HepG2 (cell line): Measurements from ENCODE around the gene SEC14L5. TPM values are rescaled to one million over a fixed set of nuclear protein-coding genes. Genes with fewer than 3 reads are reported as not detected.

Experiments used
- ARID2 ChIP-seq: sonication (generic); formaldehyde crosslinking; IDR thresholded peaks from 2 replicates; pipeline ENCODE4 v1.8.1; 2022; ENCODE audit warnings: mild to moderate bottlenecking, missing genetic modification reagents, borderline replicate concordance
- FOSL2 ChIP-seq: sonication (generic); formaldehyde crosslinking; IDR thresholded peaks from 2 replicates; pipeline ENCODE4 v1.4.0; 2020; ENCODE audit warnings: missing genetic modification reagents
- GFI1 ChIP-seq: sonication (generic); formaldehyde crosslinking; IDR thresholded peaks from 2 replicates; pipeline ENCODE4 v1.5.0; 2020; ENCODE audit warnings: missing genetic modification reagents, mild to moderate bottlenecking, borderline replicate concordance
- GTF2F1 ChIP-seq: fragments of 150-350 bp; IDR thresholded peaks from 2 replicates; pipeline ENCODE4 v1.6.1; 2014; ENCODE audit warnings: low read length
- MBD4 ChIP-seq: IDR thresholded peaks from 2 replicates; pipeline ENCODE4 v1.6.1; 2012; ENCODE audit warnings: low read length, inconsistent platforms, borderline replicate concordance
- NFIB ChIP-seq: sonication (generic); formaldehyde crosslinking; IDR thresholded peaks from 2 replicates; pipeline ENCODE4 v1.9.0; 2021; ENCODE audit warnings: missing genetic modification reagents, mild to moderate bottlenecking, borderline replicate concordance
- PAXIP1 ChIP-seq: sonication (generic); formaldehyde crosslinking; conservative IDR thresholded peaks from 2 replicates; pipeline ENCODE4 v1.4.0; 2020; ENCODE audit warnings: mild to moderate bottlenecking, missing genetic modification reagents, moderate library complexity
- REL ChIP-seq: sonication (generic); formaldehyde crosslinking; conservative IDR thresholded peaks from 2 replicates; pipeline ENCODE4 v1.8.0; 2022; ENCODE audit warnings: mild to moderate bottlenecking, missing genetic modification reagents, moderate library complexity
- ZFP37 ChIP-seq: sonication (generic); formaldehyde crosslinking; IDR thresholded peaks from 2 replicates; pipeline ENCODE4 v1.4.0; 2020; ENCODE audit warnings: missing genetic modification reagents, borderline replicate concordance
- polyA plus RNA-seq, 8 experiments: library from polyadenylated mRNA; depleted of rRNA in 3 of 8; stranded (reverse) in 7 of 8; unstranded in 1 of 8; fragments of >200 nt; fragmentation: Illumina TruSeq in 4 of 8; extraction: Trizol in 4 of 8; gene quantifications; 2 replicates each; pipeline versions ENCODE4 v1.2.1 to v1.2.3, GENCODE V29; 2011 to 2016; ENCODE audit warnings: low read depth in 4 of 8, missing spikeins in 1 of 8, mixed read lengths in 1 of 8; ENCODE audit not compliant: insufficient read depth in 1 of 8
- total RNA-seq, 5 experiments: library from RNA; depleted of rRNA; stranded (reverse); fragments of >200 nt; fragmentation: Illumina TruSeq; extraction: Trizol; gene quantifications; 2 replicates each; pipeline ENCODE4 v1.2.3, GENCODE V29; 2016; ENCODE audit warnings: low read depth in 1 of 5
- TF ChIP-seq, protein P1 (sequence below): sonication (generic); formaldehyde crosslinking; IDR thresholded peaks from 2 replicates; pipeline ENCODE4 v1.4.0; 2020; ENCODE audit warnings: missing genetic modification reagents
- TF ChIP-seq, protein P2 (sequence below): sonication (generic); formaldehyde crosslinking; IDR thresholded peaks from one replicate; pipeline ENCODE4 v1.5.1; 2020; ENCODE audit warnings: mild to moderate bottlenecking, missing genetic modification reagents; ENCODE audit errors: not compliant biosample characterization
- TF ChIP-seq, protein P3 (sequence below): sonication (generic); formaldehyde crosslinking; IDR thresholded peaks from 2 replicates; pipeline ENCODE4 v1.5.0; 2020; ENCODE audit warnings: mild to moderate bottlenecking, low read depth, missing genetic modification reagents, borderline replicate concordance

The SEC14L5 gene
- total and polyA plus RNA-seq, 2 of the 13 experiments (the other 11 are each of a cell fraction or from before 2014, with no cell fraction given), result 0.40 to 0.42 TPM

DNA sequence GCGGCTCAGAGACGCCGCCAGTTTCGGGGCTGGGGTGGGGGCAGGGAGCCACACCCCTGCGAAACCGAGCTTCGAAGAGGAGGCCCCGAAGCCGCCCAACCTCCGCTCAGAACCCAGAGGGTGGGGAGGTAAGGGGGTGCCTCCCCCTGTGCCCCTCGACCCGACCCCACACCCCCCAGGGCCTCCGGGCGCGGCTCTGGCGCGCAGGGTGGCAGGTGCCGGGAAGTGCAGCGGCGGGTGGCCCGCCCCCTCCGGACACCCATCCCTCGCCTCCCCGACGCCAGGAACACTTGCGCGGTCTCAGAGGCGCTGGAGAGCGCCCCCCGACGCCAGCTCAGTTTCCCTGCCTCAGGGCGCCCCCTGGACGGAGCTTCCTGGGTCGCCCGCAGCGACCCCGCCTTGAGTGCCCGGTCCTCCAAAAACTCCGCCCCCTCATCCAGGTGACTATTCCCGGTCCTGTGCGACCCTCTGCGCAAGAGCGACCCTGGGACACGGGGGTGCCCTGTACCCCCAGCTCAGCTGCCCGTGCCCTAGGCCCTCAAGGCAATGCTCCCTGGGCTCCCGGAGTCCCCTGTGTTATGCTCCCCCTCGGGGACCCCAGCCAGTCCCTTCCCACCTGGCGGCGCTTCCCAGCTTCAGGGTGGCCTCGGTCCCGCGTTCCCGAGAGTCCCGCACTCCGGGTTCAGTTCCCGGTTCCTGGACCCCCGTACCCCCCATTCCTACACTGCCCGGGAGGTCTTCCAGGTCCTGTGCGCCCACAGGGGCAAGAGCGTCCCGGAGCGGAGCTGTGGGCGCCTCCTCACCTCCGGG is 21.7 kb upstream of the SEC14L5 start (continued):
- TF ChIP-seq, protein P1, sequence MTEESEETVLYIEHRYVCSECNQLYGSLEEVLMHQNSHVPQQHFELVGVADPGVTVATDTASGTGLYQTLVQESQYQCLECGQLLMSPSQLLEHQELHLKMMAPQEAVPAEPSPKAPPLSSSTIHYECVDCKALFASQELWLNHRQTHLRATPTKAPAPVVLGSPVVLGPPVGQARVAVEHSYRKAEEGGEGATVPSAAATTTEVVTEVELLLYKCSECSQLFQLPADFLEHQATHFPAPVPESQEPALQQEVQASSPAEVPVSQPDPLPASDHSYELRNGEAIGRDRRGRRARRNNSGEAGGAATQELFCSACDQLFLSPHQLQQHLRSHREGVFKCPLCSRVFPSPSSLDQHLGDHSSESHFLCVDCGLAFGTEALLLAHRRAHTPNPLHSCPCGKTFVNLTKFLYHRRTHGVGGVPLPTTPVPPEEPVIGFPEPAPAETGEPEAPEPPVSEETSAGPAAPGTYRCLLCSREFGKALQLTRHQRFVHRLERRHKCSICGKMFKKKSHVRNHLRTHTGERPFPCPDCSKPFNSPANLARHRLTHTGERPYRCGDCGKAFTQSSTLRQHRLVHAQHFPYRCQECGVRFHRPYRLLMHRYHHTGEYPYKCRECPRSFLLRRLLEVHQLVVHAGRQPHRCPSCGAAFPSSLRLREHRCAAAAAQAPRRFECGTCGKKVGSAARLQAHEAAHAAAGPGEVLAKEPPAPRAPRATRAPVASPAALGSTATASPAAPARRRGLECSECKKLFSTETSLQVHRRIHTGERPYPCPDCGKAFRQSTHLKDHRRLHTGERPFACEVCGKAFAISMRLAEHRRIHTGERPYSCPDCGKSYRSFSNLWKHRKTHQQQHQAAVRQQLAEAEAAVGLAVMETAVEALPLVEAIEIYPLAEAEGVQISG (CRISPR knock-in tag), result no peak
- TF ChIP-seq PAXIP1 (CRISPR knock-in tag) (peak; percentile 12; the same call in 1 of the 2 replicates), ZFP37 (CRISPR knock-in tag) (0 out of 2 replicates have a peak, but pooled peaks have one; percentile 30), GTF2F1 (no peak), FOSL2 (0 out of 2 replicates have a peak, but pooled peaks have one; percentile 10), ARID2 (CRISPR knock-in tag) (no peak), MBD4 (no peak), GFI1 (CRISPR knock-in tag) (no peak; the same call in 1 of the 2 replicates), REL (CRISPR knock-in tag) (0 out of 2 replicates have a peak, but pooled peaks have one; percentile 66), NFIB (CRISPR knock-in tag) (no peak)
- TF ChIP-seq, protein P2, sequence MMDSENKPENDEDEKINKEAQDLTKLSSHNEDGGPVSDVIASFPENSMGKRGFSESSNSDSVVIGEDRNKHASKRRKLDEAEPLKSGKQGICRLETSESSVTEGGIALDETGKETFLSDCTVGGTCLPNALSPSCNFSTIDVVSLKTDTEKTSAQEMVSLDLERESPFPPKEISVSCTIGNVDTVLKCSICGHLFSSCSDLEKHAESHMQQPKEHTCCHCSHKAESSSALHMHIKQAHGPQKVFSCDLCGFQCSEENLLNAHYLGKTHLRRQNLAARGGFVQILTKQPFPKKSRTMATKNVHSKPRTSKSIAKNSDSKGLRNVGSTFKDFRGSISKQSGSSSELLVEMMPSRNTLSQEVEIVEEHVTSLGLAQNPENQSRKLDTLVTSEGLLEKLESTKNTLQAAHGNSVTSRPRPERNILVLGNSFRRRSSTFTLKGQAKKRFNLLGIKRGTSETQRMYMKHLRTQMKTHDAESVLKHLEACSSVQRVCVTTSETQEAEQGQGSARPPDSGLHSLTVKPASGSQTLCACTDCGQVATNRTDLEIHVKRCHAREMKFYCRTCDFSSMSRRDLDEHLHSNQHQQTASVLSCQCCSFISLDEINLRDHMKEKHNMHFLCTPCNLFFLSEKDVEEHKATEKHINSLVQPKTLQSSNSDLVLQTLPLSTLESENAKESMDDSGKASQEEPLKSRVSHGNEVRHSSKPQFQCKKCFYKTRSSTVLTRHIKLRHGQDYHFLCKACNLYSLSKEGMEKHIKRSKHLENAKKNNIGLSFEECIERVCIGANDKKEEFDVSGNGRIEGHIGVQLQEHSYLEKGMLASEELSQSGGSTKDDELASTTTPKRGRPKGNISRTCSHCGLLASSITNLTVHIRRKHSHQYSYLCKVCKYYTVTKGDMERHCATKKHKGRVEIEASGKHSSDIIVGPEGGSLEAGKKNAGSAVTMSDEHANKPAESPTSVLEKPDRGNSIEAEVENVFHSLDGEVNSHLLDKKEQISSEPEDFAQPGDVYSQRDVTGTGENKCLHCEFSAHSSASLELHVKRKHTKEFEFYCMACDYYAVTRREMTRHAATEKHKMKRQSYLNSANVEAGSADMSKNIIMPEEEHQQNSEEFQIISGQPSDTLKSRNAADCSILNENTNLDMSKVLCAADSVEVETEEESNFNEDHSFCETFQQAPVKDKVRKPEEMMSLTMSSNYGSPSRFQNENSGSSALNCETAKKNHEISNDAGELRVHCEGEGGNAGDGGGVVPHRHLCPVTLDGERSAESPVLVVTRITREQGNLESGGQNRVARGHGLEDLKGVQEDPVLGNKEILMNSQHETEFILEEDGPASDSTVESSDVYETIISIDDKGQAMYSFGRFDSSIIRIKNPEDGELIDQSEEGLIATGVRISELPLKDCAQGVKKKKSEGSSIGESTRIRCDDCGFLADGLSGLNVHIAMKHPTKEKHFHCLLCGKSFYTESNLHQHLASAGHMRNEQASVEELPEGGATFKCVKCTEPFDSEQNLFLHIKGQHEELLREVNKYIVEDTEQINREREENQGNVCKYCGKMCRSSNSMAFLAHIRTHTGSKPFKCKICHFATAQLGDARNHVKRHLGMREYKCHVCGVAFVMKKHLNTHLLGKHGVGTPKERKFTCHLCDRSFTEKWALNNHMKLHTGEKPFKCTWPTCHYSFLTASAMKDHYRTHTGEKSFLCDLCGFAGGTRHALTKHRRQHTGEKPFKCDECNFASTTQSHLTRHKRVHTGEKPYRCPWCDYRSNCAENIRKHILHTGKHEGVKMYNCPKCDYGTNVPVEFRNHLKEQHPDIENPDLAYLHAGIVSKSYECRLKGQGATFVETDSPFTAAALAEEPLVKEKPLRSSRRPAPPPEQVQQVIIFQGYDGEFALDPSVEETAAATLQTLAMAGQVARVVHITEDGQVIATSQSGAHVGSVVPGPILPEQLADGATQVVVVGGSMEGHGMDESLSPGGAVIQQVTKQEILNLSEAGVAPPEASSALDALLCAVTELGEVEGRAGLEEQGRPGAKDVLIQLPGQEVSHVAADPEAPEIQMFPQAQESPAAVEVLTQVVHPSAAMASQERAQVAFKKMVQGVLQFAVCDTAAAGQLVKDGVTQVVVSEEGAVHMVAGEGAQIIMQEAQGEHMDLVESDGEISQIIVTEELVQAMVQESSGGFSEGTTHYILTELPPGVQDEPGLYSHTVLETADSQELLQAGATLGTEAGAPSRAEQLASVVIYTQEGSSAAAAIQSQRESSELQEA, result peak; percentile 50
- TF ChIP-seq, protein P3, sequence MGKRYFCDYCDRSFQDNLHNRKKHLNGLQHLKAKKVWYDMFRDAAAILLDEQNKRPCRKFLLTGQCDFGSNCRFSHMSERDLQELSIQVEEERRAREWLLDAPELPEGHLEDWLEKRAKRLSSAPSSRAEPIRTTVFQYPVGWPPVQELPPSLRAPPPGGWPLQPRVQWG (CRISPR knock-in tag), result no peak
